Fibroblast of the conjunctiva (primary cell): ENCODE results near the gene IL31.

ENCODE experiments used
- DNase-seq: peaks from one replicate; pipeline ENCODE4 v3.0.0-alpha.2; 2010; ENCODE audit warnings: low read depth

IL31 gene

GRCh38 chr12:122155705-122156104, 18.3 kb downstream of the IL31 start:
- no peak for DNase-seq

GRCh38 chr12:122152754-122153153, 21.3 kb downstream of the IL31 start:
- DNase-seq: no peak

- no peak for DNase-seq
Measured at GRCh38 chr12:122150127-122150681, 23.8 kb downstream of the IL31 start.

GRCh38 chr12:122148657-122149056, 25.4 kb downstream of the IL31 start:
- DNase-seq: no peak

- DNase-seq: no peak
Measured at GRCh38 chr12:122147514-122148290, 26.3 kb downstream of the IL31 start.

DNA sequence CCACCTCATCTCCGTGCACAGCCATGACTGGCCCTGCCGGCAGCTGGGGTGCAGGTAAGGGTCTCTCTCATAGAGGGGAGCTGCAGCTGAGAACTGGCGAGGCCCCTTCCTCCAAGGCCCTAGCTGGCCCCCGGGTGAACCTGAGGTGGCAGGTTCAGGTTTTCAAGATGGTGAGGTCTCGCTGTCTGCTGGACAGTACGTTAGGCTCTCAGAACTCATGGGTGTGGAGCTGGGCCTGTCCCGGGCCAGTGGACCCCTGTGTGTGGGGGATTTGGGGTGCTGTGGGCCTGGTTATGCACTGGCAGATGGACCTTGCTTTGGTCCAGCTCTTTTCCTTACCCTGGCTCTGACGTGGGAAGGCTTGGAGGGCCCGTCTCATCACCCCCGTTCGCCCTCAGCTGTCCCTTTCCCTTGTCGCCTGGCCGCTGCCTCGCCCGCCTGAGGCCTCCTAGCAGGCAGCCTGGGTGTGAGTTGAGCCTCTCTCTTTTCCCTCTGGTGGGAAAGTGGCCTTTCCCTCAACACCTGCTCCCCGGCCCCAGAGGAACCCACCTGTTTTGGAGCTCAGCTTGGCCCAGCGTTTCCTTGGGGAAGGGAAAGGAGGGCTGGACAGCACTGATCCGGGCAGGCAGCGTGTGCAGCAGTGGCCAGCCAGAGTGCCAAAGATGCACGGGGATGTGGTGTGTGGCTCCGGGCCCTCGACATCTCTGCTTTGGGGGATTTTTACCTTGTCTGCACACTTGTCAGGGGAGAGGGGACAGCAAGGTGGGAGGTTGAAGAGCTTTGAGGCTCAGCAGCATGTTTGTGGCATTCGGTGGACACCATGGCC, 28.3 kb downstream of the IL31 start:
- no peak for DNase-seq

DNA sequence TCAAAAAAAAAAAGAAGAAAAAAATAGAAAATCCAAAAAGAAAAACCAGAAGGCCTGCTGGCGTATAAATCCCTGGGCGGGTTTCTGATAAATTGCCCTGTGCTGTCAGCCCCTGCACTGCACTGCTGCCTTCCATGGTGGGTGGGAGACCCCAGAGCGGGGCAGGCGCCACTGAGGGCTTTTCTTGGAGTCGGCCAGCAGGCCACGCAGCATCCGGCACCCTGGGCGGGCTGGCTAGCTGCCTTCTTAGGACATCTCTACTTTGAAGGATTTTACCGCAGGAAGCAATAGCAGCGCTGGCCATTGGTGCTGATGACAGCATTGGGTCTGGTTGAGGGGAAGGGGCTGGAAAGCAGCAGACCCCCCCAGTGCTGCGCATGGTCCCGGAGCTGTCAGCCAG, 29.1 kb downstream of the IL31 start:
- DNase-seq: no peak

GRCh38 chr12:122142857-122143256, 31.2 kb downstream of the IL31 start:
- no peak for DNase-seq

DNA sequence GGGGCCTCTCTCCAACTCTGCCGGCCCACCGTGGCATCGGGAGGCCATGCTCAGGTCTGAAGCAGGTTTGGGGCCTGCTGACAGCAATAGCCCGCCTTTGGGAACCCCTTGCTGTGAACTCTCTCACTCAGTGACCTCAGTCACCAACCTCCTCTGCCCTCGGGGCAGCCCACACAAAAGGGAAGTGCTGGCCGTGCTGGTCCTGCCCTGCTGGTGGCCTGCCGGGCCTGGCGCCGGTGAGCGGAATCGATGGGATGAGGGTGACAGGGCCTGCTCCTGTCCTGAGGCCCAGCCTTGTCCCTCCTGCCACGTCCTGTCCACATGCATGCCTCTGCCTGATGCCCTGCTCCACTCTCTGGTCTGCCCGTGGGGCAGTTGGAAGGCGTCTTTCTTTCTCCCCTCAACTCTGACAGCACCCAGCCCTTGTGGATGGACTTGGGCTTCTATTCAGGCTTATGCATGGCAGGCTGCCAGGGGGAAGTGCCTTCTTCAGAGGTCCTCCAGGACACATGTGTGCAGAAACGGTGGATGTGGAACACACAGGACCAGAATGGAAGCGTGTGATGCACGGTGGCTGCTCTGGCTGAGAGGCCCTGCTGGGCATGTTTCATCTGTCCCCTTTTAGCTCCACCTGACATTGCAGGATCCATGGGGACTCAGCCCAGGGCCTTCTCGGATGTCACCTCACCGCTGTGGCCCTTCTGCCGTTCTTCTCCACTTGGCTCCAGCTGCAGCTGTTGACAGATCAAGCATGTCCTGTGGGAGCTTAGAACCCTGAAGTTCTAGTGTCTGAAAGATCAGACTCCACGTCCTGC, 31.9 kb downstream of the IL31 start:
- no peak for DNase-seq

GRCh38 chr12:122140467-122141257, 33.4 kb downstream of the IL31 start:
- DNase-seq: no peak

DNA sequence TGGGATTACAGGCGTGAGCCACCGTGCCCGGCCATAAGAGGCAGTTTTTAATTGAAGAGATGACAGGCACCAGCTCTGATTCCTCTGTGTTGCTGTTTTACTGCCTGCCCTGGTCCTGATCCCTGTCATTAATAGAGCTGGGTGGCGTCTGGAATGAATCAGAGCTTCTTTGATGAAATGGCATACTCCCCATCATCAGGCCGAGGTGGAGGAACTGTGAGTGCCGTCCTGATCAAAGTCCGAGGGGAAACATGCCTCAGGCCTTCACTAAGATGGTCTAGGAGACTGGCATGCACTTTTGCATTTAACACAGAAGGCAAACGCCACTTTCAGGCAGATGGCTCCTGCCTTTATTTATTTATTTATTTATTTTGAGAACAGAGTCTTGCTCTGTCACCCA, 34.1 kb downstream of the IL31 start:
- DNase-seq: no peak

DNA sequence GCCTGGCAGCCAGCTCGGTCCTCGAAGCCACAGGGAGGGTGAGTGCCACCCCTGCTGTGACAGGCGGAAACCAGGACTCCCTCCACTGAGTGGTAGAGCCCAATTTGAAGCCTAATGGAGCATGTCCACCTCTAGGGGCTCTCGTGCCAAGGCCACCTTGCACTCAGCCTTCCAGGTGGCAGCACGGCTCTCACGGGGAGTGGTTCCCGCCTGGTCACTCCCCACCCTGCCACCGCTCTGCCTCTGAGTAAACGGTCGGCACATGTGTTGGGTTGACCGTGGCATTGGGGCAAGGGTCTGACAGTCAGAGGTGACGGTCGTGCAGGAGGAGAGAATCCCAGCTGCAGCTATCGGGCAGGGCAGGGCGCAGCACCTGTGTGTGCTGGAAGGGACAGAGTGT, 34.8 kb downstream of the IL31 start:
- no peak for DNase-seq

GRCh38 chr12:122138616-122139015, 35.4 kb downstream of the IL31 start:
- no peak for DNase-seq

- DNase-seq: no peak
Measured at GRCh38 chr12:122138181-122138580, 35.8 kb downstream of the IL31 start.

GRCh38 chr12:122137681-122138080, 36.3 kb downstream of the IL31 start:
- DNase-seq: no peak

DNA sequence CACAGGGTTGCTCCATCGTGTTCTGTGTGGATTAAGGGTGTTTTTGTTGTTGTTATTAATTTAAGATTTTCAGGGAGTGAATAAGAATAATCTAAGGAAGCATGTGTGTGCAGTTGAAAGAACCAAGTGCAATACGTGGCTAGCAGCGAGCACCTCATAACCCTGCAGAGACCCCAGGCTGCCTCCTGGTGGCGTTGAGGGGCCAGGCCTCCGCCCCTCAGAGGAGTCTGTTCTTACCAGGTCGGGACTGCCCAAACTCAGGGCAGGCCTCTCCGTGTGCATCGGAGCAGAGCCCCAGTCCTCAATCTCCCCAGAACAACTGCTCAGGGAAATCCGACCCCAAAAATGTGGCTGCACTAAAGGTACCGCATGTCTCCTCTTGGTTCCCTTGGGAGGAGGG, 36.8 kb downstream of the IL31 start:
- DNase-seq: no peak

GRCh38 chr12:122135437-122136031, 38.5 kb downstream of the IL31 start:
- no peak for DNase-seq

- no peak for DNase-seq
Measured at GRCh38 chr12:122133192-122133950, 40.6 kb downstream of the IL31 start.

DNA sequence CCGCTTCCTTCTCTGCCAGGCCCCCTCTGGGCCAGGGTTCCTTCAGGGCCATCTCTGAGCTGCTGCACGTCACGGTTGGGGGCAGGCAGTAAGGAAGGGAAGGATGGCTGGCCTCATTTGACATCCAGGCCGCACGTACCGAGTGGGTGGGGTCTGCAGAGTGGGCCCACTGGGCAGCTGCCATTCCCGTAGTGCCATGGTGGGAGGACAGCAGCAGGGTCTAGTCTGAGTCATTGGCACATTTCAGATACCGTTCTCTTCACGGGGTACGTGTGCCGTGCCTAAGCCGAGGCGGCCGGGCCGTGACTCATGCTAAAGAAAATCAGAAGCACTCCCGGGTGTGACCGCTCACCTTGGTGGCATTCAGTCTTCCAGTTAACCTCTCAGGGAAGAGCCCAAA, 43.9 kb downstream of the IL31 start:
- DNase-seq: no peak

GRCh38 chr12:122129131-122129530, 44.9 kb downstream of the IL31 start:
- DNase-seq: no peak
